Right ventricle myocardium inferior (tissue), 1 donor: ENCODE data around the gene PRR14L. TPM values are rescaled to one million over a fixed set of nuclear protein-coding genes. Genes with fewer than 3 reads are reported as not detected.
A peak's percentile ranks its signal among the peaks of the same experiment; 100 is the strongest.
"Not testable (repeated sequence)": the region's sequence is repeated elsewhere in the genome, so short reads cannot be mapped to it uniquely, and the experiment has no call there.

Experiments used
- ATAC-seq: fragments of 200-7000 bp; cut with Tn5 transposase; one replicate; pipeline ENCODE4 v1.9.1; 2020; ENCODE audit warnings: mild to moderate bottlenecking, moderate library complexity
- DNase-seq: peaks from one replicate; pipeline ENCODE4 v3.0.0; 2021; ENCODE audit errors: missing footprints
- intact Hi-C: fragments of 100-400 bp; cut with DNase I; formaldehyde crosslinking; loops from one replicate; pipeline ENCODE4 v1.11.0; 2022
- total RNA-seq: library from RNA; stranded (reverse); fragmentation: NEBNext Ultra II Directional; extraction: Animal tissue kit (Norgen Biotek cat#: 25700); gene quantifications from one replicate; pipeline ENCODE4 v1.2.1, GENCODE V29; 2021
- donor health status: DM: no; HTN: yes; CAD: no; lungs with severe emphysema.

Gene PRR14L
- total RNA-seq, 1 donor from 2014 or later: 11.2 TPM

GRCh38 chr22:31695423-31695822 is 54.5 kb downstream of the PRR14L start:
- no peak for ATAC-seq
- no peak for DNase-seq
- intact Hi-C loops: no loop called here

- intact Hi-C loops, ATAC-seq, DNase-seq: not testable (repeated sequence)
Measured at GRCh38 chr22:31694046-31694445, 55.9 kb downstream of the PRR14L start.

GRCh38 chr22:31692186-31692886 is 57.6 kb downstream of the PRR14L start:
- no peak for ATAC-seq
- DNase-seq: no peak
- intact Hi-C loops: no loop called here

- ATAC-seq (no peak), DNase-seq (no peak)
- intact Hi-C loops: no loop called here
Measured at GRCh38 chr22:31691408-31691807, 58.5 kb downstream of the PRR14L start.

- ATAC-seq (no peak), DNase-seq (no peak)
- intact Hi-C loops: no loop called here
Measured at GRCh38 chr22:31683181-31684105, 66.5 kb downstream of the PRR14L start.

- no peak for DNase-seq
- intact Hi-C loops: no loop called here
- no peak for ATAC-seq
Measured at GRCh38 chr22:31682751-31683150, 67.2 kb downstream of the PRR14L start.

GRCh38 chr22:31681349-31682345 is 68.3 kb downstream of the PRR14L start:
- DNase-seq (no peak), ATAC-seq (no peak)
- intact Hi-C loops: no loop called here

- ATAC-seq (peak; percentile 12), DNase-seq (no peak)
- intact Hi-C loops: no loop called here
Measured at GRCh38 chr22:31680861-31681341, 69.0 kb downstream of the PRR14L start.

GRCh38 chr22:31678748-31679147 is 71.2 kb downstream of the PRR14L start:
- ATAC-seq: no peak

GRCh38 chr22:31676700-31677099 is 73.2 kb downstream of the PRR14L start:
- ATAC-seq (peak; percentile 99), DNase-seq (peak; percentile 98)
- intact Hi-C loops: no loop called here

More at GRCh38 chr22:31678748-31679147, 71.2 kb downstream of the PRR14L start:
- no peak for DNase-seq
- intact Hi-C loops: no loop called here

- ATAC-seq, intact Hi-C loops, DNase-seq: not testable (repeated sequence)
Measured at GRCh38 chr22:31674219-31674618, 75.7 kb downstream of the PRR14L start.

- intact Hi-C loops: loop anchor here (10.0 kb wide), 1 partner anchor 276 kb away; the partner anchor contains the start of gene YWHAH
- DNase-seq, ATAC-seq: not testable (repeated sequence)
Measured at GRCh38 chr22:31668849-31669248, 81.1 kb downstream of the PRR14L start.

GRCh38 chr22:31662668-31663037 is 87.3 kb downstream of the PRR14L start:
- ATAC-seq (no peak), DNase-seq (no peak)
- intact Hi-C loops: loop anchor here (5.0 to 10.0 kb wide), 2 partner anchors 90 to 282 kb away; partner anchors contain the start of genes DEPDC5, PRR14L and YWHAH

GRCh38 chr22:31661851-31662667 is 87.9 kb downstream of the PRR14L start, which contains the start of gene PISD:
Gene PISD (minus strand): TSS chr22:31662215. CDS start chr22:31662208, 7 bp downstream.
- DNase-seq (peak; percentile 98), ATAC-seq (peak; percentile 100)
- intact Hi-C loops: loop anchor here (5.0 to 10.0 kb wide), 2 partner anchors 90 to 283 kb away; partner anchors contain the start of genes DEPDC5, PRR14L and YWHAH

GRCh38 chr22:31660860-31661341 is 89.0 kb downstream of the PRR14L start:
- intact Hi-C loops: loop anchor here (5.0 to 10.0 kb wide), 2 partner anchors 91 to 284 kb away; partner anchors contain the start of genes DEPDC5, PRR14L and YWHAH
- not testable (repeated sequence) for DNase-seq, ATAC-seq

- intact Hi-C loops: no loop called here
- no peak for DNase-seq
- ATAC-seq: no peak
Measured at GRCh38 chr22:31659246-31659645, 90.7 kb downstream of the PRR14L start.

- no peak for DNase-seq
- intact Hi-C loops: no loop called here
- ATAC-seq: no peak
Measured at GRCh38 chr22:31654408-31654807, 95.5 kb downstream of the PRR14L start.
